Measurements from ENCODE around the gene ARHGEF7.

GRCh38 chr13:111152844-111153243 is 37.7 kb downstream of the ARHGEF7 start:
- TF ChIP-seq POLR2A (IDR thresholded peaks at IDR 0.05; ENCODE audit: low read depth, low read length) (no peak), POLR2AphosphoS5 (IDR thresholded peaks at IDR 0.05; ENCODE audit: low read depth, low read length) (no peak)
